Transverse colon (tissue), 4 donors: ENCODE measurements around the gene GFOD1.

ENCODE experiments used
- EP300 ChIP-seq: sonication (generic); formaldehyde crosslinking; IDR thresholded peaks from one replicate; pipeline ENCODE4 v1.6.1; 2017; ENCODE audit warnings: antibody characterized with exemption, low read depth
- POLR2A ChIP-seq: fragments of 450-650 bp; IDR thresholded peaks from one replicate; pipeline ENCODE4 v1.6.1; 2016; ENCODE audit warnings: antibody characterized with exemption, mild to moderate bottlenecking, moderate library complexity
- POLR2AphosphoS5 ChIP-seq, 3 donors: sonication (generic); formaldehyde crosslinking; IDR thresholded peaks; one replicate each; pipeline ENCODE4 v1.6.1; 2016; ENCODE audit warnings: antibody characterized with exemption in 3 of 3
- TF ChIP-seq, protein P1 (sequence below), 5 experiments: fragments of 200-600 bp in 3 of 5; fragments of 450-650 bp in 2 of 5; sonication (generic) in 3 of 5; IDR thresholded peaks; 1 replicate in 2 of 5; 2 replicates in 3 of 5; pipeline ENCODE4 v1.5.1; 2016 to 2017; ENCODE audit warnings: antibody characterized with exemption in 5 of 5, inconsistent platforms in 3 of 5, mild to moderate bottlenecking in 2 of 5, moderate library complexity in 1 of 5

DNA sequence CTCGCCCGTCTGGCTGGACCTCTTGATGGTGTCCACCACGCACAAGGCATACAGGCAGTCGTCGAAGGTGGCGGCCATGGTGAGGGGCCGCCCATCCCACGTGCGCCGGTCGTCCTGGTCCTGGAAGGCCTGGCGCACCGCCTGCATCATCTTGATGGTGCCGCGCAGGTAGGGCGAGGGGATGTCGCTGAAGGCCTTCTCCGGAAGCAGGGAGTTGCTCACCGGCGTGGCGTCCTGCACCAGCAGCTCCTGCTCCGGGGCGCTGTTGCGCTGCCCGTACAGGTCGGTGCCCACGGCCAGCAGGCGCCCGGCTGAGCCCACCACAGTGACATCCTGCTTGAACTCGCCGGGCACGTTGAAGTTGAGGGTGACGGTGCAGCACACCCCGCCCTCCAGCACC is 122.6 kb downstream of the GFOD1 start:
- TF ChIP-seq POLR2AphosphoS5 (IDR thresholded peaks at IDR 0.05), result no peak
- TF ChIP-seq, protein P1, sequence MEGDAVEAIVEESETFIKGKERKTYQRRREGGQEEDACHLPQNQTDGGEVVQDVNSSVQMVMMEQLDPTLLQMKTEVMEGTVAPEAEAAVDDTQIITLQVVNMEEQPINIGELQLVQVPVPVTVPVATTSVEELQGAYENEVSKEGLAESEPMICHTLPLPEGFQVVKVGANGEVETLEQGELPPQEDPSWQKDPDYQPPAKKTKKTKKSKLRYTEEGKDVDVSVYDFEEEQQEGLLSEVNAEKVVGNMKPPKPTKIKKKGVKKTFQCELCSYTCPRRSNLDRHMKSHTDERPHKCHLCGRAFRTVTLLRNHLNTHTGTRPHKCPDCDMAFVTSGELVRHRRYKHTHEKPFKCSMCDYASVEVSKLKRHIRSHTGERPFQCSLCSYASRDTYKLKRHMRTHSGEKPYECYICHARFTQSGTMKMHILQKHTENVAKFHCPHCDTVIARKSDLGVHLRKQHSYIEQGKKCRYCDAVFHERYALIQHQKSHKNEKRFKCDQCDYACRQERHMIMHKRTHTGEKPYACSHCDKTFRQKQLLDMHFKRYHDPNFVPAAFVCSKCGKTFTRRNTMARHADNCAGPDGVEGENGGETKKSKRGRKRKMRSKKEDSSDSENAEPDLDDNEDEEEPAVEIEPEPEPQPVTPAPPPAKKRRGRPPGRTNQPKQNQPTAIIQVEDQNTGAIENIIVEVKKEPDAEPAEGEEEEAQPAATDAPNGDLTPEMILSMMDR (IDR thresholded peaks at IDR 0.05), result no peak
- no peak for TF ChIP-seq EP300
- TF ChIP-seq POLR2A, result no peak
